Measurements from ENCODE around the gene ILF2. TPM values are rescaled to one million over a fixed set of nuclear protein-coding genes. Genes with fewer than 3 reads are reported as not detected.
"Not testable (repeated sequence)": the region's sequence is repeated elsewhere in the genome, so short reads cannot be mapped to it uniquely, and the experiment has no call there.

The ILF2 gene
- total RNA-seq, 1 donor from 2014 or later, result 148 TPM

DNA sequence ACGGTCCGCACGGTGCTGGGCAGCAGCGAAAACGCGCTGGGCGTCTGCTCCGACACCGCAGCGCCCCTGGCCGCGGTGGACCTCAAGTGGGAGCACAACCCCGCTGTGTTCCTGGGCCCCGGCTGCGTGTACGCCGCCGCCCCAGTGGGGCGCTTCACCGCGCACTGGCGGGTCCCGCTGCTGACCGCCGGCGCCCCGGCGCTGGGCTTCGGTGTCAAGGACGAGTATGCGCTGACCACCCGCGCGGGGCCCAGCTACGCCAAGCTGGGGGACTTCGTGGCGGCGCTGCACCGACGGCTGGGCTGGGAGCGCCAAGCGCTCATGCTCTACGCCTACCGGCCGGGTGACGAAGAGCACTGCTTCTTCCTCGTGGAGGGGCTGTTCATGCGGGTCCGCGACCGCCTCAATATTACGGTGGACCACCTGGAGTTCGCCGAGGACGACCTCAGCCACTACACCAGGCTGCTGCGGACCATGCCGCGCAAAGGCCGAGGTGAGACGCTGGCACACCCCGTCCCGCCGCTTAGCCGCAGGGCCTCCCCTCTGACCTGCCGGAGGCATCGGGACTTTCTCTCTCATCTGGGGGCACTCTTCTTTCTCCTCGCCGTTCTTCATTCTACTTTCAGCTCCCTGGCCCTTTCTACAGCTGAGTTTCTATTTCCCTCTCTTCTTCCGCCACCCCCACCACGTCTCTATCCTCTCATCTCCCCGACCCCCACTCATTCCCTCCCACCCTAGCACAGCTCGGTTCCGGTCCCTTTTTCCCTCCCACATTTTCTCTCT lies 8.7 kb upstream of the ILF2 start:
- peak overlapping the region; percentile 57 to 74 (median 63) for H3K4me3 ChIP-seq (ENCODE audit: low read length in 3 of 3)
- H3K9me3 ChIP-seq (ENCODE audit: control insufficient read depth in 3 of 3, low read length in 3 of 3), result no peaks in the 10 kb centered on the region
- H3K4me1 ChIP-seq (ENCODE audit: control insufficient read depth in 3 of 3, insufficient read depth in 3 of 3, low read length in 3 of 3), result peaks cover 10 to 24% (median 18%) of the 10 kb centered on the region in 3 donors
- H3K27ac ChIP-seq (ENCODE audit: low read depth, low read length), result no peak overlapping the region
- H3K36me3 ChIP-seq (ENCODE audit: control insufficient read depth in 3 of 3, insufficient read depth in 3 of 3, low read length in 3 of 3), result no peaks in the 10 kb centered on the region
- H3K9ac ChIP-seq (ENCODE audit: low read depth in 1 of 3, low read length in 3 of 3), result peak overlapping the region; percentile 33 to 68 (median 38)
- peaks cover 23 to 38% (median 33%) of the 10 kb centered on the region in 3 donors for H3K27me3 ChIP-seq (ENCODE audit: control insufficient read depth in 3 of 3, insufficient read depth in 3 of 3, low read length in 3 of 3)

GRCh38 chr1:153678519-153679336 lies 7.9 kb upstream of the ILF2 start, which contains the start of gene NPR1:
Gene NPR1 (plus strand): TSS chr1:153678688. CDS start chr1:153679109, 421 bp downstream.
- H3K9ac ChIP-seq (ENCODE audit: low read depth in 1 of 3, low read length in 3 of 3), result peak within 1 kb of the TSS; percentile 33 to 68 (median 38)
- no peaks in the 10 kb centered on the region for H3K36me3 ChIP-seq (ENCODE audit: control insufficient read depth in 3 of 3, insufficient read depth in 3 of 3, low read length in 3 of 3)
- H3K4me1 ChIP-seq (ENCODE audit: control insufficient read depth in 3 of 3, insufficient read depth in 3 of 3, low read length in 3 of 3), result peaks cover 10 to 24% (median 18%) of the 10 kb centered on the region in 3 donors
- no peaks in the 10 kb centered on the region for H3K9me3 ChIP-seq (ENCODE audit: control insufficient read depth in 3 of 3, low read length in 3 of 3)
- no peak within 1 kb of the TSS for H3K27ac ChIP-seq (ENCODE audit: low read depth, low read length)
- H3K4me3 ChIP-seq (ENCODE audit: low read length in 3 of 3), result peak within 1 kb of the TSS; percentile 57 to 74 (median 63)
- H3K27me3 ChIP-seq (ENCODE audit: control insufficient read depth in 3 of 3, insufficient read depth in 3 of 3, low read length in 3 of 3), result peaks cover 23 to 38% (median 33%) of the 10 kb centered on the region in 3 donors

DNA sequence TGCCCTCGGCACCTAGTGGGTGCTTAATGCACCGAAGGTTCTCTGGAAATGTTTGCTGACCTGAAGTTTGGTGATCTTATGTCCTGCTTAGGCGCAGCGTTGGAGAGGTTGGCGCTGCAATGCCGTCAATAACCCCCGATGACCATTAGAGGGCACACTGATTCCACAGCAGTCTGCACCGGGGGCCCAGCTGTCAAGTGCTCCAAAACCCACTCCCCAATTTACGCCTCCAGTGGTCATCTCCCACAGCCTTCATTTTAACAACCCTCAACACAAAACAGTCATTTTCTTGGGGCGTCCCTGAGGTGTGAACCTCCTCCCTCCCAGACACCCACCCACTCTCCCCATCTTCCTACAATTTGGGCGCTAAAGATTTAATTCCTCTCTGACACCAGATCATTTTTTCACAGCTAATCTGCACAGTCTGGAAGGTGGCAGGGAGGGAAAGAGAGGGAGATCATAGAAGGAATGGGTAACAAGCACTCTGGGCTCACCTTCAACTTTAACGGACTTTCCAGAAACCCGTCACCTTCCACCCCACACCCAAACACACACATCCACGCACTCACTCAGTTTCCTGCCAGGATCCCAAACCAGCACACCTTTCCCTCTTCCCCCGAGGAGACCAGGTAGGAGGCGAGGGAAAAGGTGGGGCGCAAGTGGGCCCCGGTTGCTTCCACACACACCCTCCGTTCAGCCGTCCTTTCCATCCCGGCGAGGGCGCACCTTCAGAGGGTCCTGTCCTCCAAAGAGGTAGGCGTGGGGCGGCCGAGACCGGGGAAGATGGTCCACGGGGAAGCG lies 7.1 kb upstream of the ILF2 start:
- Histone ChIP-seq H3K9ac (ENCODE audit: low read depth in 1 of 3, low read length in 3 of 3) (peak overlapping the region in 2 of 3 donors; percentile 38 to 68), H3K4me3 (ENCODE audit: low read length in 3 of 3) (peak overlapping the region; percentile 57 to 74 (median 63)), H3K27ac (ENCODE audit: low read depth, low read length) (no peak overlapping the region)

DNA sequence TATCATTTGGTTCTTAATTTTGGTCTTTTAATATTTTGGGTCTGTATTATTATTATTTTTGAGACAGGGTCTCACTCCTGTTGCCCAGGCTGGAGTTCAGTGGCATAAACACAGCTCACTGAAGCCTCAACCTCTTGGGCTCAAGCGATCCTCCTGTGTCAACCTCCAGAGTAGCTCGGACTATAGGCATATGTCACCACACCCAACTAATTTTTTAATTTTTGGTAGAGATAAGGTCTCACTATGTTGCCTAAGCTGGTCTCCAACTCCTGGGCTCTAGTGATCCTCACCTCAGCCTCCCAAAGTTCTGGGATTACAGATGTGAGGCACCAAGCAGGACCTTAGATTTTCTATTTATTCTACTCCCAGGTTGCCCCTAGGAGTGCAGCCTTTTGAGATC lies 2.7 kb upstream of the ILF2 start:
- Histone ChIP-seq H3K9ac (ENCODE audit: low read depth in 1 of 3, low read length in 3 of 3) (no peak overlapping the region), H3K9me3 (ENCODE audit: control insufficient read depth in 3 of 3, low read length in 3 of 3) (no peaks in the 10 kb centered on the region), H3K4me1 (ENCODE audit: control insufficient read depth in 3 of 3, insufficient read depth in 3 of 3, low read length in 3 of 3) (peaks cover 17 to 26% (median 24%) of the 10 kb centered on the region in 3 donors), H3K4me3 (ENCODE audit: low read length in 3 of 3) (no peak overlapping the region), H3K36me3 (ENCODE audit: control insufficient read depth in 3 of 3, insufficient read depth in 3 of 3, low read length in 3 of 3) (peaks cover 6 to 9% (median 6%) of the 10 kb centered on the region in 3 donors), H3K27me3 (ENCODE audit: control insufficient read depth in 3 of 3, insufficient read depth in 3 of 3, low read length in 3 of 3) (peaks cover 5 to 10% (median 8%) of the 10 kb centered on the region in 3 donors), H3K27ac (ENCODE audit: low read depth, low read length) (no peak overlapping the region)

More for the DNA sequence above, 7.1 kb upstream of the ILF2 start:
- H3K27me3 ChIP-seq (ENCODE audit: control insufficient read depth in 3 of 3, insufficient read depth in 3 of 3, low read length in 3 of 3), result peaks cover 23 to 38% (median 33%) of the 10 kb centered on the region in 3 donors
- no peaks in the 10 kb centered on the region for H3K36me3 ChIP-seq (ENCODE audit: control insufficient read depth in 3 of 3, insufficient read depth in 3 of 3, low read length in 3 of 3)
- H3K4me1 ChIP-seq (ENCODE audit: control insufficient read depth in 3 of 3, insufficient read depth in 3 of 3, low read length in 3 of 3), result peaks cover 10 to 24% (median 18%) of the 10 kb centered on the region in 3 donors
- no peaks in the 10 kb centered on the region for H3K9me3 ChIP-seq (ENCODE audit: control insufficient read depth in 3 of 3, low read length in 3 of 3)

- Histone ChIP-seq H3K36me3 (ENCODE audit: control insufficient read depth in 3 of 3, insufficient read depth in 3 of 3, low read length in 3 of 3) (peaks cover 22 to 23% (median 23%) of the 10 kb centered on the region in 3 donors), H3K4me3 (ENCODE audit: low read length in 3 of 3) (peak overlapping the region; percentile 73 to 97 (median 79)), H3K4me1 (ENCODE audit: control insufficient read depth in 3 of 3, insufficient read depth in 3 of 3, low read length in 3 of 3) (peaks cover 13 to 16% (median 15%) of the 10 kb centered on the region in 3 donors), H3K27ac (ENCODE audit: low read depth, low read length) (peak overlapping the region; percentile 81), H3K9ac (ENCODE audit: low read depth in 1 of 3, low read length in 3 of 3) (peak overlapping the region; percentile 24 to 76 (median 75))
- not testable (repeated sequence) for H3K9me3 ChIP-seq (ENCODE audit: control insufficient read depth in 3 of 3, low read length in 3 of 3); H3K27me3 ChIP-seq (ENCODE audit: control insufficient read depth in 3 of 3, insufficient read depth in 3 of 3, low read length in 3 of 3)
Observed at GRCh38 chr1:153671628-153672353, 998 bp upstream of the ILF2 start.

DNA sequence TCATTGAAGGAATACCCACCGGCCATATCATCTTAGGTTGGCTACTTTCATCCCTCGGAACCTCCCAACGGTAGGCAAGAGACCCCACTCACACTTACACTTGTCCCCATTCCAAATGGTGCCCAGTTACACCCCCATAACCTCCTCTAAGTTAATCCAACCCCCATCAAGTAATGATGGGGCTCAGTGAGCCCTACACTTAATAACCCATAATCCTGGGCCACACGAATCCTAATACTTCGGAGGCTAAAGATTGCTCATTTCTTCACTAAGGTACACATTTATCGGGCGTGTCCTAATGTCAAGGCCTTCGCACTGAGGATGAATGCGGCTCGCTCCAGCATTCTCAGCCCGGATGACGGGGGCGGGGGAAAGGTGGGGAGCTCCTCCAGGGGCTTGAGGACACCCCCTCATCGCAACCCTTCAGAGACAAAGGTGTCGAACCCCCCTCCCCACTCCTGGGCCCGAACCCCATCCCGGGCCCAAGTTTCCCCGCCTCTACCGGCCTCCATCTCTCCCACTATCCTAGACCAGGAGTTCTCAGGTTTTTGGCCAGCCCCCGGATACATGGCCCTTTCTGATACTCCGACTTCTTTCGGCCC lies 435 bp downstream of the ILF2 start:
- Histone ChIP-seq H3K27me3 (ENCODE audit: control insufficient read depth in 3 of 3, insufficient read depth in 3 of 3, low read length in 3 of 3) (no peaks in the 10 kb centered on the region), H3K4me3 (ENCODE audit: low read length in 3 of 3) (peak overlapping the region; percentile 86 to 95 (median 94)), H3K9me3 (ENCODE audit: control insufficient read depth in 3 of 3, low read length in 3 of 3) (no peaks in the 10 kb centered on the region), H3K4me1 (ENCODE audit: control insufficient read depth in 3 of 3, insufficient read depth in 3 of 3, low read length in 3 of 3) (peaks cover 13 to 16% (median 15%) of the 10 kb centered on the region in 3 donors), H3K36me3 (ENCODE audit: control insufficient read depth in 3 of 3, insufficient read depth in 3 of 3, low read length in 3 of 3) (peaks cover 32 to 38% (median 37%) of the 10 kb centered on the region in 3 donors), H3K9ac (ENCODE audit: low read depth in 1 of 3, low read length in 3 of 3) (peak overlapping the region; percentile 91 to 96 (median 94)), H3K27ac (ENCODE audit: low read depth, low read length) (peak overlapping the region; percentile 92)

GRCh38 chr1:153669606-153670005 lies 1.2 kb downstream of the ILF2 start:
- H3K4me3 ChIP-seq (ENCODE audit: low read length in 3 of 3), result peak overlapping the region; percentile 86 to 95 (median 94)
- H3K9me3 ChIP-seq (ENCODE audit: control insufficient read depth in 3 of 3, low read length in 3 of 3), result no peaks in the 10 kb centered on the region
- H3K9ac ChIP-seq (ENCODE audit: low read depth in 1 of 3, low read length in 3 of 3), result peak overlapping the region in 2 of 3 donors; percentile 91 to 96
- no peaks in the 10 kb centered on the region for H3K27me3 ChIP-seq (ENCODE audit: control insufficient read depth in 3 of 3, insufficient read depth in 3 of 3, low read length in 3 of 3)
- peaks cover 38 to 45% (median 45%) of the 10 kb centered on the region in 3 donors for H3K36me3 ChIP-seq (ENCODE audit: control insufficient read depth in 3 of 3, insufficient read depth in 3 of 3, low read length in 3 of 3)
- peaks cover 13 to 16% (median 15%) of the 10 kb centered on the region in 3 donors for H3K4me1 ChIP-seq (ENCODE audit: control insufficient read depth in 3 of 3, insufficient read depth in 3 of 3, low read length in 3 of 3)
- H3K27ac ChIP-seq (ENCODE audit: low read depth, low read length), result no peak overlapping the region

DNA sequence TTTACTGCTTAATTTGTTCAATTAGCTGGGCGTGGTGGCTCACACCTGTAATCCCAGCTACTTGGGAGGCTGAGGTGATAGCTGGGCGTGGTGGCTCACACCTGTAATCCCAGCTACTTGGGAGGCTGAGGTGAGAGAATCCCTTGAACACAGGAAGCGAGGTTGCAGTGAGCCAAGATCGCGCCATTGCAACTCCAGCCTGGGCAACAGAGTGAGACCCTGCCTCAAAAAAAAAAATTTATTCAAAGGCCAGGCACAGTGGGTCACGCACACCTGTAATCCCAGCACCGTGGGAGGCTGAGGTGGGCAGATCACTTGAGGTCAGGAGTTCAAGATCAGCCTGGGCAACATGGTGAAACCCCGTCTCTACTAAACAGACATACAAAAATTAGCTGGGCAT lies 2.1 kb downstream of the ILF2 start:
- H3K27ac ChIP-seq (ENCODE audit: low read depth, low read length); H3K9ac ChIP-seq (ENCODE audit: low read depth in 1 of 3, low read length in 3 of 3); H3K9me3 ChIP-seq (ENCODE audit: control insufficient read depth in 3 of 3, low read length in 3 of 3); H3K4me3 ChIP-seq (ENCODE audit: low read length in 3 of 3); H3K27me3 ChIP-seq (ENCODE audit: control insufficient read depth in 3 of 3, insufficient read depth in 3 of 3, low read length in 3 of 3): not testable (repeated sequence)
- H3K36me3 ChIP-seq (ENCODE audit: control insufficient read depth in 3 of 3, insufficient read depth in 3 of 3, low read length in 3 of 3), result peaks cover 48 to 55% (median 53%) of the 10 kb centered on the region in 3 donors
- peaks cover 13 to 16% (median 15%) of the 10 kb centered on the region in 3 donors for H3K4me1 ChIP-seq (ENCODE audit: control insufficient read depth in 3 of 3, insufficient read depth in 3 of 3, low read length in 3 of 3)
